AG04449 (cell line): Measurements from ENCODE around the gene NAV2.

Experiments used
- CTCF ChIA-PET: fragments of 350-600 bp; formaldehyde crosslinking; extraction: SDS; loops from one replicate; lab custom pipeline; 2021; ENCODE audit warnings: antibody characterized with exemption; lab: Yijun Ruan, JAX
- POLR2A ChIA-PET: fragments of 400-600, 350-600 bp; formaldehyde crosslinking; extraction: SDS; loops from one replicate; lab custom pipeline; 2020; ENCODE audit warnings: antibody characterized with exemption, inconsistent platforms; lab: Yijun Ruan, JAX
- DNase-seq: peaks from one replicate; pipeline ENCODE4 v3.0.0-alpha.2; 2010; ENCODE audit warnings: low read depth, low spot score
- H3K4me3 ChIP-seq: 2 replicates; pipeline ENCODE4 v1.5.1; 2011; ENCODE audit warnings: low read depth, mild to moderate bottlenecking, control low read depth, low read length
- TF ChIP-seq, protein P1 (sequence below): IDR thresholded peaks from one replicate; pipeline ENCODE4 v1.5.1; 2011; ENCODE audit warnings: mild to moderate bottlenecking, moderate library complexity, low read length, control low read depth, inconsistent platforms; ENCODE audit not compliant: insufficient read depth; ENCODE audit errors: missing control alignments

NAV2 gene

DNA sequence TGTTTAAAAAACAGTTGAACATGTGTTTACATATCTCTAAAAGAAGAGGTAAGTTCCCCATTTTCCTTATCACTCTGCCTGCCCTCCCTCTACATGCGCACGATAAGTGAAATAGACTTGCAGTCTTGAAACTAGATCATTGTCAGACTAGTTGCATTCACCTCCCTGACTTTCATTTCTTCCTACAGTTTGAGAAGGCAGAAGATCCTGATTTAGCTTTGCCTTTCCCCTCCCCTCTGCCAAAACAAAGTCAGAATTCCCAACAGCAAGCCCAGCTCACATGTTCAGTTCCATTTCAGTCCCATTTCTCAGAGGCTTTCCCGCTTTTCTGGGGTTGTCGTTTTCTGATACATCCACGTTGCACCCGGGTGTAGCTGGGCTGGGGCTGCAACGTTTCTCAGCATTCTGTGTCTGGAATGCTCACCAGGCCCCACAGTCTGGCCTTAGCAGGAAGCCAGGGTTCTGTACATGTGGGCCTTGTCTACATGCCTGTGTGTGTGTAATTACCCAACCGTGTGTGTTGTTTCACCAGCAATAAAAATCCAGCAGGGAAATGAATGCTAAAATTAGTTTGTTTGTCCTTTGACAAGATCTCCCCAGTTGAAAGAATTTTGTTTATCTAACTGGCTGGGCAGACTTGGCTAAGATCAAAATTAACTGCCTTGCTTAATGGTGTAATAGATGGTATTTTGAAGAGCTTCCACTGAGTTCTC, 268.5 kb downstream of the NAV2 start:
- TF ChIP-seq, protein P1, sequence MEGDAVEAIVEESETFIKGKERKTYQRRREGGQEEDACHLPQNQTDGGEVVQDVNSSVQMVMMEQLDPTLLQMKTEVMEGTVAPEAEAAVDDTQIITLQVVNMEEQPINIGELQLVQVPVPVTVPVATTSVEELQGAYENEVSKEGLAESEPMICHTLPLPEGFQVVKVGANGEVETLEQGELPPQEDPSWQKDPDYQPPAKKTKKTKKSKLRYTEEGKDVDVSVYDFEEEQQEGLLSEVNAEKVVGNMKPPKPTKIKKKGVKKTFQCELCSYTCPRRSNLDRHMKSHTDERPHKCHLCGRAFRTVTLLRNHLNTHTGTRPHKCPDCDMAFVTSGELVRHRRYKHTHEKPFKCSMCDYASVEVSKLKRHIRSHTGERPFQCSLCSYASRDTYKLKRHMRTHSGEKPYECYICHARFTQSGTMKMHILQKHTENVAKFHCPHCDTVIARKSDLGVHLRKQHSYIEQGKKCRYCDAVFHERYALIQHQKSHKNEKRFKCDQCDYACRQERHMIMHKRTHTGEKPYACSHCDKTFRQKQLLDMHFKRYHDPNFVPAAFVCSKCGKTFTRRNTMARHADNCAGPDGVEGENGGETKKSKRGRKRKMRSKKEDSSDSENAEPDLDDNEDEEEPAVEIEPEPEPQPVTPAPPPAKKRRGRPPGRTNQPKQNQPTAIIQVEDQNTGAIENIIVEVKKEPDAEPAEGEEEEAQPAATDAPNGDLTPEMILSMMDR: no peak
- peak; percentile 96 for DNase-seq
- H3K4me3 ChIP-seq: no peak overlapping the region
- ChIA-PET CTCF (interaction anchor here (0.8 to 4.0 kb wide), 10 partner anchors 11 to 152 kb away, joined by 3 to 18 read pairs (median 4); no protein-coding TSS in a partner anchor), POLR2A (no interaction called here)

DNA sequence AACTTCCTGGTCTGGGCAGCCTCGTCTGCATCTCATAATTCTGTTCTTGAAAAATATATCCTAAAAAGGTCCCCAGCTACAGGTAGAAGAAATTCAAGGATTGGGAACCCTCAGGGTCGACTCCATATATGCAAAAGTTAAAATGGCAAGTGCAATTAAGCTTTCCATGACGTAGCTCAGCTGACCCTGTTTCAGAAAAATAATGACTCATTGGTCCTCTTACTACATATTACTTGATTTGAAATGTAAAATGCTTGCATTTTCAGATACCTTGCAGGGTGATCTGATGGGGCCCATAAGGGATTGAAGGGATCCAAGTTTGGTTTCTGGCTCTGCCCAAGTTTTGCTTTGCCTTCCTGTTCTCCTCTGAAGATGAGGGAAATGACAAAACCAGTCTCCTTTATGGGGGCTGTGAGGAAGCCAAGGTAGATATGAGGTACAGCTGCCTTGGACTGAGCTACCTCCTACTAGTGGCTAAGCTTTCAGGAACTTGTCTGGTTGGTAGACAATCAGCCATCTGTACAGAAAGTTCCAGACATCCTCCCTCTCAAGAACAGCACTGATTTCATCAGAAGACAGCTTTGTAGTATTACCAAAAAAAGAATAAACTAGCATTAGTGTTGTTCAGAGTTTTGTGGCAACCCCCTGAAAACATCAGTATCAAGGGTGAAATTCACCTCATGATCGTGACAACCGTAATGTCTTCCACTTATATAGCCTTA, 270.3 kb downstream of the NAV2 start:
- POLR2A ChIA-PET: no interaction called here

DNA sequence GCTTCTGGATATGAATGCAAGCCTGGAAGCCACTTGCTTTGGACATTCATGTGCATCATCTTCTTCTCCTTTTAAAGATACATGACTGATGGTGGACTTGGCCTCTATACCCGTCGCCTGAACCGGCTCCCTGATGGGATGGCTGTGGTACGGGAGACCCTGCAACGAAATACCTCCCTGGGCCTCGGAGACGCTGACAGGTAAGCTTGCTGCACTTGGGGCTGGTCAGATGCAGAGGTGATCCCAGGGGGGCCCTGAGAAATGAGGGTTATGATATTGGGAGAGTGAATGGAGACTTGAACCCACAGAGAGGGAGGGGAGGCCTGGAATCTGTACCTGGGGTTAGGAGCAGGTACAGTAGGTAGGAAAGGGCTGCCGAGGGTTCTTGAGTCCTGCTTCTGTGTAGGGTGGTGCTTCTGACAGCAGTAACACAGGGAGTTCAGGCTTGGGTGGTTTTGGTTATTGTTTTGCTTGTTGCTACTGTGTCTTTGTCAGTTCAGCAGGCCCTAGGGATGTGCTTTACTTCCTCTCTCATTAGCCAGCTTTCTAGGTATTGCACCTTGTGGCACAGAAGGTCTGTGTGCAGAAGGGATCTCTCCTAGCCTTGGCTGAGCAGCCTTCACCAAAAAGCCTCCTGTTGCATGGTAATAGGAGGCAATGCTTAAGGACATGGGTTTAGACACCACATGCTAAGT, 271.6 kb downstream of the NAV2 start:
- POLR2A ChIA-PET: no interaction called here
- CTCF ChIA-PET: interaction anchor here (1.3 kb wide), 1 partner anchor 144 kb away, joined by 3 read pairs; no protein-coding TSS in a partner anchor
- TF ChIP-seq, protein P1: no peak
- no peak overlapping the region for H3K4me3 ChIP-seq
- no peak for DNase-seq

More for the DNA sequence above, 270.3 kb downstream of the NAV2 start:
- CTCF ChIA-PET: interaction anchor here (1.3 to 4.0 kb wide), 6 partner anchors 29 to 150 kb away, joined by 4 to 18 read pairs (median 6); no protein-coding TSS in a partner anchor
- TF ChIP-seq, protein P1: no peak
- H3K4me3 ChIP-seq: no peak overlapping the region
- DNase-seq: no peak

DNA sequence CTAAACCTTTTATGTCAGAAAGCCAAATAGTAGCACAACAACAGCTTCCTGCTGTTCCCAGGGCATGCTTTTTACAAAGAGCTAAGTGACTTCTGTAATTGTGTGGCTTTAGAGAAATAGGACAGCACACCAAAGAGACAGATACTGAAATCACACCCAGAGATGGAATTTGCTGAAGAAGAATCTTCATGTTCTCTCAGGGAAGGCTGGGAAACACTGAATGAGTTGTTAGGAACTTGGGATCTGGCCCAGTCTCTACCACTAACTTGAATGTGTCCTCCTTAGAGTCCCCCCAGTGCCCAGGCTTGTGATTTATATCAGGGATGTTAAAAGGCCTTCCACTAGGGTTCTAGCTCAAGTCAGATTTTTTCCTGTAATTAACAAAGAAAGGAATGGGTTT, 272.5 kb downstream of the NAV2 start:
- CTCF ChIA-PET: interaction anchor here (0.7 to 1.3 kb wide), 3 partner anchors 17 to 143 kb away, joined by 3 read pairs; no protein-coding TSS in a partner anchor
- H3K4me3 ChIP-seq: no peak overlapping the region
- peak; percentile 29 for DNase-seq
- TF ChIP-seq, protein P1: no peak
- POLR2A ChIA-PET: no interaction called here

DNA sequence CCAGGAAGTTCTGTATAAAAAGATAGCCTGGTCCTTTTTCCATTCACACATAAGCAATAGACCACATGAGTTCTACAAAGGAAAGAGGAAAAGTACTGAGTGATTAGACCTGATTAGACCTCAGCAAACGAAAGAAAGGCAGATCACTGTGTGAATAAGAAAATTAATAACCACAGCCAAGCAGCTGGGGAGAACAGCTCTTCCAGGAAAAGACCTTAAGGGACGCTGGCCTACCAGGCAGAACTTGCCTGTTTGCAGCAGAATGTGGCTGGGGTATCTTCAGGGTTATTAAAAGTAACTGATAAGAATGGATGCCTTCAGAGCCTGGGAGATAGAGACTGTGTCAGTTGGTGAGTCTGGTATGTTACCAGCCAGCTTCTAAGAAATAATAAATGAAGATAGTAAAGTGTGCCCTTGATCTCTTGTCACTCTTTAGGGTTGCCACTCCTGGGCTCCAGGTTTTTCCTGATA, 274.7 kb downstream of the NAV2 start:
- DNase-seq: no peak
- ChIA-PET POLR2A (no interaction called here), CTCF (interaction anchor here (0.7 to 2.2 kb wide), 6 partner anchors 9 to 145 kb away, joined by 3 to 8 read pairs (median 3); no protein-coding TSS in a partner anchor)
- TF ChIP-seq, protein P1: no peak
- no peak overlapping the region for H3K4me3 ChIP-seq
